ENCODE results near the gene ADGRL1.
"Not testable (repeated sequence)": the region's sequence is repeated elsewhere in the genome, so short reads cannot be mapped to it uniquely, and the experiment has no call there.

The ADGRL1 gene

GRCh38 chr19:14186684-14187083 is 19.3 kb downstream of the ADGRL1 start:
- DNase-seq = not testable (repeated sequence)

GRCh38 chr19:14185691-14186090 is 20.3 kb downstream of the ADGRL1 start:
- not testable (repeated sequence) for DNase-seq

DNA sequence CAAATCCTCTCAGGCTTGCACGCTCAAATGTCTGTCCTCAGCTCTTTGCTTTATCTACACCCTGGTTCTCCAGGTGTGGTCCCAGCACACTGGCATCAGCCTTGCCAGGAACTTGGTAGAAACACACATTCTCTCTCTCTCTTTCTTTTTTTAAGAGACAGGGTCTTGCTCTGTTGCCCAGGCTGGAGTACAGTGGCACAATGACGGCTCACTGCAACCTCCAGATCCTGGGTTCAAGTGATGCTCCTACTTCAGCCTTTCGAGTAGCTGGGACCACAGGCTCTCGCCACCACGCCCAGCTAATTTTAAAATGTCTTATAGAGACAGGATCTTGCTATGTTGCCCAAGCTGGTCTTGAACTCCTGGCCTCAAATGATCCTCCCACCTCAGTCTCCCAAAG is 20.8 kb downstream of the ADGRL1 start:
- DNase-seq = no peak

DNA sequence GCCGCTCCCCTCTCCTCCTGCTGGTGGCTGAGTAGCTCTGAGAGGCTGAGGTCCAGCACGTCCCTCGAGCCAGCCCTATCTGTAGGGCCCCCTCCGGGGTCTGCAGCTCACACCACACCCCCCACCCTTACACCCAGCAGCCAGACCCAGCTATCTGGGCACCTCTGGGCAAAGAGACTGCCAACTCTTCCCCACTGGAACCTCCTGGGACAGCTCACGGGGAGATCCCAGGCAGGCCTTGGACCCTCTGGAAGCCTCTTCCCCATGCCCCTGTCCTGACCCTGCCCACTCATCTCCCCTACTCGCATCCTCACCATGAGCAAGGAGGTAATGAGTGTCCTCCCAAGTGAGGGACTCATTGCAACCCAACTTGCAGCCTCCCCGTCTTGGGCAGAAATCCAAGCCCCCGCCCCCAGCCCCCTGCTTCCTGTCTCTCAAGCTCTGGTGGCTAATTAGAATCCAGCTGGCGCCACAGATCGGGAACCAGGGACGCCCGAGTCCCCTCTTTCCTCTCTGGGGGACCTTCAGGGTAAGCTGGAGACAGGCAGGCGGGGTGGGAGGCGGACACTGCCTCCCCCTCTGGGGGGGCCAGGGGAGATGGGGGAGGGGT is 22.1 kb downstream of the ADGRL1 start:
- DNase-seq = no peak

DNA sequence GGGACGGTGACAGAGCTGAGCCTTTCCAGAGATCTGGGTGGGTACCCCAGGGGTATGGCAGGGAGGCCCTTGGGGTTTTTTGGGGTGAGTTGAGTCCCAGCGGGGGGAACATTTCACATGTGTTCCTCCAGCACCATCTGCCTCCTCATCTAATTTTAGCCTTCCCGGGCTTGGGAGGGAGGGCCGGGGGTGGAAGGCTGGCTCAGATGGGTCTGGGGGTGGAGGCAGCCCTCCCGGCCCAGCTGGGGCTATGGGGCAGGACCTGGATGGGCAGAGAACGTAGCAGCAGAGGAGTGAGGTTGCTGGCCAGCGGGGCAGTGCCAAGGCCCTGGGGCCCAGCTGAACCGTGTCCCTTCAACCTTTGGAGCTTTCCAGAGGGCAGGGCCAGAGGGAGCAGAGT is 23.5 kb downstream of the ADGRL1 start:
- no peak for DNase-seq

DNA sequence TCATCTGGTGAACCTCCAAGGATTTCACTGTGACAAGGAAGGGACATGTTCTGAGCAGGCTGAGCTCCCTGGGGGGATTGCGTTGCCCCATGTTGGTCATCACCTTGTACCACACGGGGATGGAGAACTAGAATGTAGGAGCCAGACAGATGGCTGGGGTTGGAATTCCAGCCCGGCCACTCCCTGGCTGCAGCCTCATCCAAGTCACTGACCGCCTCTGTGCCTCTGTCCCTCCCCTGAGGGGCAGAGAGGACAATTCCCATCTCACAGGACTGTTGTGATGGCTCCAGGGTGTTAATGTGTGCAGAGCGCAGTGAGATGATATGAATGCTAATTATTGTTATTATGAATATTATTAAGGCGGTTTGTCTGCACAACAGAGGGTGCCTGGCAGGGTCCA is 24.1 kb downstream of the ADGRL1 start:
- DNase-seq = no peak

DNA sequence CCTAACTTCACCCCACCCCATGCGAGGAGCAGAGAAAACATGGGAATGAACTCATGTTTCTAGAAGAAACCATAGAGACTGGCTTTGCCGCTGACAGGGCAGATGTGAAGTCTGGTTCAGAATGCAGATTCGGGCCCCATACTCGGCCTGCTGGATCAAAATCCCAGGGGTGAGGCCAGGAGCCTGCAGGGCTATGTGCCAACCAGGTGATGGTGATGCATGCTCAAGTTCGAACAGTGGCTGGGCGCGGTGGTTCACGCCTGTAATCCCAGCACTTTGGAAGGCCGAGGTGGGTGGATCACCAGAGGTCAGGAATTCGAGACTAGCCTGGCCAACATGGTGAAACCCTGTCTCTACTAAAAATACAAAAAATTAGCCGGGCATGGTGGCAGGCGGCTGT is 24.8 kb downstream of the ADGRL1 start:
- DNase-seq = not testable (repeated sequence)

- no peak for DNase-seq
Measured at GRCh38 chr19:14177496-14178074, 28.4 kb downstream of the ADGRL1 start.

- no peak for DNase-seq
Measured at GRCh38 chr19:14175351-14175792, 30.6 kb downstream of the ADGRL1 start.

DNA sequence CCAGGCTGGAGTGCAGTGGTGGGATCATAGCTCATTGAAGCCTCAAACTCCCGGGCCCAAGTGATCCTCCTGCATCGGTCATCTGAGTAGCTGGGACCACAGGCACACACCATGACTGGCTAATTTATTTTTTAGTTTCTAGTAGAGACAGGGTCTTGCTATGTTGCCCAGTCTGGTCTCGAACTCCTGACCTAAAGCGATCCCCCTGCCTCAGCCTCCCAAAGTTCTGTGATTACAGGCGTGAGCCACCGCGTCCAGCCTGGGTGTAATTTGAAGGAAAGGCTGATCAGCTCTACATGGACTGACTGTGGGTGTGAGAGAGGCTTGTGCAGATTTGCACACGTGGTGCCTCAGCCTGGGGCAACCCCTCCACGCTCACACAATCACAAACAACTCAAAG is 31.1 kb downstream of the ADGRL1 start:
- DNase-seq = no peak

- DNase-seq = no peak
Measured at GRCh38 chr19:14168993-14169392, 37.0 kb downstream of the ADGRL1 start.

DNA sequence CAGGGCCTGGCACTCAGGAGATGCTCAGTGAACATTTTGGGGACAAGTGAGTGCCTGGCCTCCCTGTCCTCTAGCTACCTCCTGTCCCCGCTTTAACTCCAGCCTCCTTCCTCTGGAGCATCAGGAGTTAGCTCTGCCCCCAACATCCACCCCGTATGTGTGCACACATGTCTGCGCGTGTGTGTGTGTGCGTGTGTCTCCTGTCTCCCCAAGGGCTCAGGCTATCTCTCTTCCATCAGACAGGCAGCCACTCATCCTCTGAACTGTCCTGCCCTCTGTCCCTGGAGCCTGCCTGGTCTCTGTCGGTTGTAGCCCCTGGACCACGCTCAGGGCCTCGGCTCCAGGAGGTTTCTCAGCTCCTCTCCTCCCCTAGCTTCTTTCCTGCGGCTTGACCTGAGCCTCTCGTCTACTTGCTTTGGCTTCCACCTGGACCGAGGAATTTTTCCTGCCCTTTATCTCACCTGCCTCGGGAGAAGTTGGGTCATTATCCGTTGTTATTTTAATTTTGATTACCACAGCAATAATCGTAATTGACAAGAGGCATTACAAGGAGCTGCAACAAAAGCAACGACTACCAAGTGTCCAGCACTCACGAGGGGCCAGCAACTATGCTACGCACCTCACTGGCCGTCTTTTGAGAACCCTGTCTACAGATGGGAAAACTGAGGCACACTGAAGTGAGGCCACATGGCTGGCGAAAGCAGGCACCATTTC is 37.6 kb downstream of the ADGRL1 start:
- DNase-seq = no peak

GRCh38 chr19:14167576-14168138 is 38.3 kb downstream of the ADGRL1 start:
- DNase-seq = peak; percentile 68

- peak; percentile 38 for DNase-seq
Measured at GRCh38 chr19:14166999-14167575, 38.9 kb downstream of the ADGRL1 start.

GRCh38 chr19:14165990-14166830 is 39.8 kb downstream of the ADGRL1 start:
- DNase-seq = peak; percentile 44

- DNase-seq = no peak
Measured at GRCh38 chr19:14164724-14165493, 41.1 kb downstream of the ADGRL1 start.

DNA sequence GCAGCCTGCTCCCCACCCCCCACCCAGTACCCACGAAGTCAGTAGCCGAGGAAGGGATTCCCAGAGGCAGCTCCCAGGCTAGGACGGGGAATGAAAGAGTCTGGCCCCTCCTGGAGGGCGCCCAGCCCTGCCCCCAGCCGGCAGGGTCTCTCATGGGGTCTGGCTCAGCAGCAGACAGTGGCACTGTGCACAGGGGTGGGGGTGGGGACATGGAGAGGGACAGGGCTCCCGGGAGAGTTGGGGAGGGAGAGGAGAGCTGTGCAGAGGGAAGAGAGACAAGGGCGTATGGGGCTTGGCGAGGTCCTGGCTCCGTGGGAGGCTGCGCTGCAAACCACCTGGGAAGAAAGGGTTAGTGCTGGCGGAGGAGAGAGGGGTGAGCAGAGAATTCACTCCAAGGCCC is 41.9 kb downstream of the ADGRL1 start:
- DNase-seq = no peak

- DNase-seq = no peak
Measured at GRCh38 chr19:14162871-14163297, 43.1 kb downstream of the ADGRL1 start.

- DNase-seq = no peak
Measured at GRCh38 chr19:14161305-14161704, 44.7 kb downstream of the ADGRL1 start.

DNA sequence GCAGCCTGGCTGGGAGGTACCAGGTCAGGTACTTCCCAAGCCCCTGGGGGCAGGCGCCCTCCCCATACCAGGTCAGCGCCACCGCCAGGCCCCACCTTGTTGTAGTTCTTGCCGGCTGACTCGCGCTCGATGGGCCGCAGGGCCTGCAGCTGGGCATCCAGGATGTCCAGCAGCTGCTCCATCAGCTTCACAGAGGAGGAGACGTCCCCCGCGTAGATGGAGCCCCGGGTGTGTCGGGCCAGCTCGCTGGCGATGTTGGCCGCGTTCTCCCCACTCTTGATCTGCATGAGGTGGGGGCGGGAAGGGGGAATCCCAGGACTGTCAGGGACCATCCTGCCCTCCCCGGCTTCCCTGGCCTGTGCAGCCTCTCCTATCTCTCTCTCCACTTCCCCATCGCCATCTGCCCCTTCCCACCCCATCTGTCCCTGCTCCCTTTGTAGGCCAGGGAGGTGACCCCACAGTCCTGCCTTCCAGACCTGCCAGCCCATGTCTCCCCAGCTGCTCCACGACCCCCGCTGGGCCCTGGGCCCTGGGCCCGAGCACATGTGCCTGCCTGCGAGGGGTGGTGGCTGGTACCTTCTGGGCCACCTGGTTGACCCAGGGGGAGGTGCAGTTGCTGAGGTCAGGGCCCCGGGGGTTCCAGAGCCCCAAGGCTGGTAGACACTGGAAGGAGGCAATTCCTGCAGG is 45.8 kb downstream of the ADGRL1 start:
- no peak for DNase-seq

DNA sequence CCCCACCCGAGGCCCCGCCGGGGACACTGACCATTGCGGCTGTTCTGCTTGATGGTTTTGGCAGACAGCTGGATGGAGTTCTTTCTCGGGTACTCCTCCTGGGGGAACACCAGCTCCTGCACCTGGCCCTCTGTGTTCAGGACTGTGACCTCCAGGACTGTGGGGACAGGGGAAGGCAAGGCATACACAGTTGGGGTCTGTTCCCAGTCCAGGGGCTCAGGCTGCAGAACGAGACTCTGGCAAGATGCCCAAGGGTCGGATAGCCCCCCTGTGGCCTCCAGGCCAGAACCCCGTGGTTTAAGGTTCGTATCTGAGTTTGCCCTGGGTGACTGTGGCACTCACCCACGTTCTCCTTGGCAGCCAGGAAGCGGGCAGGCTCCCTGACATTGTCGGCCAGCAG is 46.9 kb downstream of the ADGRL1 start:
- DNase-seq = no peak
